DND-41 (cell line): ENCODE results near the gene SMIM23.

Experiments
- CTCF ChIP-seq: IDR thresholded peaks from 2 replicates; pipeline ENCODE4 v1.5.1; 2012; ENCODE audit warnings: borderline replicate concordance, low read length, moderate library complexity, mild to moderate bottlenecking; ENCODE audit not compliant: poor library complexity, severe bottlenecking; ENCODE audit errors: extremely low read depth
- EZH2 ChIP-seq: IDR thresholded peaks from 3 replicates; pipeline ENCODE4 v1.6.1; 2012; ENCODE audit warnings: borderline replicate concordance, low read depth, mild to moderate bottlenecking, moderate library complexity, low read length, inconsistent platforms; ENCODE audit not compliant: severe bottlenecking

DNA sequence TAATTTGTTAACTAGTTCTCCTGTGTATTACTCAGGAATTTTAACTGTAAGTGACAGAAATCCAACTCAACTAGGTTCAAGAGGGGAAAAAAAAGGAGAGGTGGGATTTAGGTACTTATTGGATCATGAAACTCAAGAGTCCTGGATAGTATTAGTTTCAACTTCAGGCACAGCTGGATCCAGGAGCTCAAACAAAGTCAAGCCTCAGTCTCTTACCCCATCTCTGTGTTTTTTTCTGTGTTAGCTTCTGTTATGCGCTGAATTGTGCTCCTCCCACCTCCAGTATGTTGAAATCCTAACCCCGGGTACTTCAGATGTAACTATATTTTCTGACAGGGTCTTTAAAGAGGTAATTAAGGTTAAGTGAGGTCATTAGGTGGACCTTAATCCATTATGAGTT is 53.5 kb downstream of the SMIM23 start:
- TF ChIP-seq CTCF (no peak), EZH2 (no peak)
